NCI-H82 treated with DMSO at 0.1 percent for 48 hours (cell line): ENCODE measurements around the gene ENPP6.

ENCODE experiments used
- DNase-seq: peaks from one replicate; lab custom pipeline; 2025; ENCODE audit not compliant: unreplicated experiment; lab: John Stamatoyannopoulos, UW

ENPP6 gene

GRCh38 chr4:184110452-184111224 lies 107.0 kb downstream of the ENPP6 start:
- no peak for DNase-seq

- DNase-seq: no peak
These were observed 109.6 kb downstream of the ENPP6 start for GRCh38 chr4:184108006-184108501.

GRCh38 chr4:184104419-184105101 lies 113.1 kb downstream of the ENPP6 start:
- no peak for DNase-seq

GRCh38 chr4:184103527-184104264 lies 114.0 kb downstream of the ENPP6 start:
- no peak for DNase-seq

DNA sequence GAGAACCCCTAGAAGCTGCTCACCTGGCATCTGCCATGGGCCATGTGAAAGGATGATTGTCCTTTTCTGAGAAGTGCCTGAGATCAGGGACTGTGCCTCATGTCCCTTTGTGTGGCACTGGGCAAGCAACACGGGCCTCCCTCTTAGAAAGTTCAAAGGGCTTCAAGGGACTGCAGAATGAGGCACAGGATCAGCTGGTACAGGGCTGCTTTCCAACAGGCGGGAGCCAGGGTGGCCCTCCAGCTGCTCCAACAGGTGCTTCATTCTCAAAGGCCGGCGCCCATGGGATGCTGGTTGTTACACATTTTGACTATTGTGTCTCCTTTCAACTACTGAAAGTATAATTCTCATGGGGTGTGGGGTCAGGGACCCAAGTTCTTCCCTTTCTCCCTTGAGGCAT lies 114.7 kb downstream of the ENPP6 start:
- DNase-seq: no peak

- DNase-seq: no peak
These were observed 115.2 kb downstream of the ENPP6 start for GRCh38 chr4:184102488-184102887.

DNA sequence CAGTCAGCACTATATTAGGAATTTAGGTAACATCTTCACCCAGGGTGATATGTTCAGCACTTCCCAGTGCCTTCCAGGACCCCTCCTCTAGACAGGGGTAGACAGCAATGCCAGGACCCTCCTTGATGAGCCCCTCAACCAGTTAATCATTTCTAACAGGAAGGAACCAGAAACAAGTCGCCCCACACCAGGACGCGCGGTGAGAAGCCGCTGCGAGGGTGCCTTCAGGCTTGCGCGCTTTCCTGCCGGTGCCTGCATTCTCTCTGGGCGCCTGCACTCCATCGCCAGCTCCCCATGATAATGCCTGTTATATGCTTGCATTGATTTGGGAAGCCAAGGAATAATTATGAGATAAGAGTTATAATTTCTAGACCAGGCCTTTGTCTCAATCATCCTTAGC lies 116.0 kb downstream of the ENPP6 start:
- no peak for DNase-seq

DNA sequence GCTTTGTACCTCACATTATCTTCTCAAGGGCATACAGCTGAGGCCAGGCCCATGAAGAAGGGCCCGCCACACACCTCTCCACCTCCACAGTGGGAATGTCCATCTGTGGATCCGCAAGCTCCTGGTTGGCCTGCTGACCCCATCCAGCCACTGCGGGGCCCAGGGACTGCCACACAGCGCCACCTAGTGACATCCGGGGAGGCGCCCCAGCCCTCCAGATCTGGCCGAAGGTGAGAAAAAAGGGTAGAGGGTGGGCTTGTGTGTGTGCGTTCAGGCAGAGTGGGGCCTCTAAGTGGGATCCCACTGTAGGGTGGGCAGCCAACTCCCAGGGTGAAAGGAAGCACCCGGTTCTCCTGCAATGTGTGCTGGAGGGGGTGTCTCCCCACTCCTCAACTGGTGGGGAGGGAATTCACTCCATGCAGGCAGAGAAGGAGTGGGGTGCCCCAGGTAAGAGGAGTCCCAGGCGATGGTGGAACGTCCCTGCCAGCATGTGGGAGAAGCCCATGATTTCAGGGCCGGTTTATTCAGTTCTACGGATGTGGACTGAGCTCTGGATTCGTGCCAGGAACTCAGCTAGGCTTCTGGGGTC lies 117.3 kb downstream of the ENPP6 start:
- DNase-seq: no peak

- DNase-seq: no peak
These were observed 118.1 kb downstream of the ENPP6 start for GRCh38 chr4:184099535-184099966.

GRCh38 chr4:184099000-184099399 lies 118.7 kb downstream of the ENPP6 start:
- DNase-seq: no peak

DNA sequence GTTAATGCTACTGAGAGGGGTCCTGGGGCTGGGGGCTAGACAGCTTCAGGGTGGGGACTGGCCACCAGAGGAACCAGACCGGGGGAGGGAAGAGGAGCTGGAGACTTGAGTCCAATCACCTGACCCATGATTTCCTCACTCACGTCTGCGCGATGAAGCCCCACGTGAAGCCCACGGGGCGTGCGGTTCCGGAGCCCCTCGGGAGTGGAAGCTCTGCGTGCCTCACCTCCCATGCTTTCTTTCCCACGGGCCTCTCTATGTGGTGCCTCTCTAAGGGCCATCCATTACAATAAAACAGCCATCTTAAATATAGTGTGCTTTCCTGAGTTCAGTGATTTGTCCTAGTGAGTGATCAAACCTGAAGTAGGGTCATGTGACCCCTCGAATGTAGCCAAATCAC lies 119.9 kb downstream of the ENPP6 start:
- DNase-seq: no peak

- no peak for DNase-seq
These were observed 120.5 kb downstream of the ENPP6 start for GRCh38 chr4:184097241-184097605.

- DNase-seq: no peak
These were observed 121.0 kb downstream of the ENPP6 start for GRCh38 chr4:184096561-184097240.

DNA sequence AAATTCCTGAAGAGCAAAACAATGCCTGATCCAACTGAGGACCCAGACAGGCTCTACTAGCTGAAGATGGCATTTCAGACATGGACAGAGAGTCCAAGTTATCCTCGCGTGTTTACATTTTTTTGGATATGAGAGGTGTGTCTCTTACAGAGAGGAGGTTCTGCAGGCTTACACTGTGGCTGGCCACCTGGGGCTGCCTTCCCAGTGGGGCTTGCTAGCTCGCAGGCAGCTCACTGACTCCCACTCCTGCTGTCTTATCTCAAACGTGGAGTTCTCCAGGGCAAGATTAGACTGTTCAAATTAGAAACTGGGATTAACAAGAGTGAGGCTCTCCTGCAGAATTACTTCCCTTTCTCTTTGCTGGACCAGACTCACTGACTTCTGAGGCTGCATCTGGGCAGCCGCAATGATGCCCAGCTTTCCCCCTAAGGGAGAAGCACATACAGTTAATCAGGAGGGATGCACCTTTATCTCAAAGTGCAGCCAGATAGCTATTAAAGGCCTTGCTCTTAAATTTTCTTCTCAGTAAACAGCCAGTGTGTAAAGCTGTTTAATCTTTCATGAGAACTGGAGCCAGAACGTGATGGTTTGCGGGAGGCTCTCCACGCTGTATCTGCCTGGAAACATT lies 123.0 kb downstream of the ENPP6 start:
- DNase-seq: no peak

- DNase-seq: no peak
These were observed 125.7 kb downstream of the ENPP6 start for GRCh38 chr4:184091986-184092385.

DNA sequence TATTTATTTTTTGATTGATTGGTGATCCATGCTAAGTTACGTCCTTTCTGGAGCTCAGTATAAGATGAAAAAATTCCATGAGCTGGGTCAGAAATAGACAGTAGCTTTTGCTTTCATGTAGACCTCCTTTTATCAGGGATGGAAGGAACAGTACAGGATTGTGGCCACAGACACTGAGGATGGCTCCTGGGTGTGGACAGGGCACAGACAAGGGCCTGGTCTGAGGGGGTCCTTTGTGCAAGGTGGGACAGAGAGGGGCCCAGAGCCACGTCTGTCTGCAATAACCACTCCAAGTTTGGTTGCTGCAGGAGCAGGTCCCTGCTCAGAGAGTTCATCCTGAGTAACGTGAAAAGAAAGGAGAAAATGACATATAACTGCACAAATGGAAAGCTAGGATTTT lies 127.1 kb downstream of the ENPP6 start:
- DNase-seq: no peak

- no peak for DNase-seq
These were observed 137.0 kb downstream of the ENPP6 start for GRCh38 chr4:184080674-184081073.

DNA sequence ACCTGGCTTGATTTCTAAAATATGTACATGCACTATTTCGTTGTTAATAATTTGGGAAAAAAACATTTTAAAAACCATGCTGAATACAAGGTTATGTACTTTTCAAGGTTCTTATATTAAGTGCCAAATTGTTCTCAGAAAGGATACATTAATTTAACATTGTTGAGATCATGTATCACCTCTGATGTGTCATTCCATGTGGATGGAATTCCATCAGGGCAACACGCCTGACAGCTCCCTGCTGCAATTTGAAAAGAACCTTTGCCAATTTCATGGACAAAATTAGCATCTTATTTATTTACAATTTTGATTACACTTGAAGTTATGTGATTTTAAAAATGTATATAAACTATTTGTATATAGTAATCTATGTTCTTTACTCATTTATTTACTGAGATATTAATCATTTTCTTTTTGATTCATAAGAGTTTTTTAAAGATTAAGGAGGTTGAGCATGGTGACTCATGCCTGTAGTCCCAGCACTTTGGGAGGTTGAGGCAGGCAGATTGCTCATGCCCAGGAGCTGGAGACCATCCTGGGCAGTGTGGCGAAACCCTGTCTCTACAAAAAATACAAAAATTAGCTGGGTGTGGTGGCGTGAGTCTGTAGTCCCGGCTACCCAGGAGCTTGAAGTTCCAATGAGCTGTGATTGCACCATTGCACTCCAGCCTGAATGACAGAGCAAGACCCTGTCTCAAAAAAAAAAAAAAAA lies 142.8 kb downstream of the ENPP6 start:
- DNase-seq: no peak

DNA sequence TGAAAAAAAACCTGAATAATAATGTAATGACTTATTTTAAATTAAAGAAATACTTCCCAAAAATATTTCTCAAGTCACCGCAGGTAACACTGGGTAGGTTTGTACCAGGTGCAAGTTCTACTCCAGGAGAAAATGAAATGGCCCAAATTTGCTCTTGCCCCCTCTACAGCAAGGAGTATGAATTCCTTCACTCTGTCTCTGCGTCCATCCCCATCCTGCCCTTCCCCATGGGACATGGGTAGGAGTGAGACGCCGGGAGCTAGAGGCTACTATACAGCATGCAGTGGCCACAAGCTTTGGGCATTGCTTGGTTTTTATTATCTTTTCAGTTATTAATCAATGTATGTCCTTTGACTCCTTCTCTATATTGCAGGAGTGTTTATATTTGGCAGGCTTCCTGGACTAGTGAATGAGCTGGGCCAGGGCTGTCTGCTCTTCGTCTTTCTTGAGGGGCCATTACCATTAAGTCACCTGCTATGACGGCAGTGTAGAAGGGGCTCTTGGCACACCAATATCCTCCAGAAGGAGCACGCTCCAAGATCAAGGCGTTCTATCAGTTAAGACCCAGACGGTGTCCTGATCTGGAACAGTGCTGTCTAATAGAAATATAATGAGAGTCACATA lies 149.6 kb downstream of the ENPP6 start:
- DNase-seq: no peak
